ENCODE results near the gene TMEM42.

The TMEM42 gene

GRCh38 chr3:44875596-44875995 lies 13.9 kb downstream of the TMEM42 start:
- no peak for DNase-seq

- no peak for DNase-seq
Measured at GRCh38 chr3:44877333-44877732, 15.6 kb downstream of the TMEM42 start.

GRCh38 chr3:44880284-44880683 lies 18.6 kb downstream of the TMEM42 start:
- DNase-seq = no peak

GRCh38 chr3:44883213-44883955 lies 21.7 kb downstream of the TMEM42 start:
- DNase-seq = no peak

- no peak for DNase-seq
Measured at GRCh38 chr3:44883999-44884431, 22.3 kb downstream of the TMEM42 start.

GRCh38 chr3:44885618-44886017 lies 23.9 kb downstream of the TMEM42 start:
- DNase-seq = no peak

- DNase-seq = no peak
Measured at GRCh38 chr3:44886561-44886960, 24.8 kb downstream of the TMEM42 start.

GRCh38 chr3:44887101-44887500 lies 25.4 kb downstream of the TMEM42 start:
- no peak for DNase-seq

GRCh38 chr3:44890258-44890657 lies 28.5 kb downstream of the TMEM42 start:
- no peak for DNase-seq

- no peak for DNase-seq
Measured at GRCh38 chr3:44890852-44891251, 29.1 kb downstream of the TMEM42 start.

- no peak for DNase-seq
Measured at GRCh38 chr3:44892689-44893088, 31.0 kb downstream of the TMEM42 start.

- DNase-seq = no peak
Measured at GRCh38 chr3:44893097-44893496, 31.4 kb downstream of the TMEM42 start.

- no peak for DNase-seq
Measured at GRCh38 chr3:44894485-44894884, 32.8 kb downstream of the TMEM42 start.

- no peak for DNase-seq
Measured at GRCh38 chr3:44896440-44896839, 34.7 kb downstream of the TMEM42 start.

GRCh38 chr3:44899683-44900367 lies 38.1 kb downstream of the TMEM42 start:
- DNase-seq = no peak

- no peak for DNase-seq
Measured at GRCh38 chr3:44902628-44903027, 40.9 kb downstream of the TMEM42 start.

GRCh38 chr3:44903314-44903713 lies 41.6 kb downstream of the TMEM42 start:
- DNase-seq = no peak

- DNase-seq = no peak
Measured at GRCh38 chr3:44903751-44904150, 42.0 kb downstream of the TMEM42 start.

GRCh38 chr3:44905446-44906157 lies 43.9 kb downstream of the TMEM42 start:
- DNase-seq = no peak

GRCh38 chr3:44906997-44907396 lies 45.3 kb downstream of the TMEM42 start:
- no peak for DNase-seq

- DNase-seq = no peak
Measured at GRCh38 chr3:44907612-44908011, 45.9 kb downstream of the TMEM42 start.

- no peak for DNase-seq
Measured at GRCh38 chr3:44909063-44909462, 47.4 kb downstream of the TMEM42 start.

GRCh38 chr3:44910693-44911092 lies 49.0 kb downstream of the TMEM42 start:
- DNase-seq = no peak

All from activated CD4-positive, alpha-beta T cell treated with anti-CD3 and anti-CD28 coated beads, Interleukin-2, amount 50 U/mL, for 4 hours (primary cell).